SK-N-MC (cell line): ENCODE measurements around the gene HOXA9.
A peak's percentile ranks its signal among the peaks of the same experiment; 100 is the strongest.

Source experiments
- DNase-seq: peaks from one replicate; pipeline ENCODE4 v3.0.0-alpha.2; 2011; ENCODE audit warnings: low read depth, low spot score
- H3K27ac ChIP-seq: fragments of 200-600 bp; sonication (generic); 2 replicates; pipeline ENCODE4 v1.5.1; 2016; ENCODE audit warnings: mixed run types
- H3K36me3 ChIP-seq: fragments of 200-600 bp; sonication (generic); 2 replicates; pipeline ENCODE4 v1.6.1; 2017; ENCODE audit warnings: antibody characterized with exemption, low read length, mixed read lengths; ENCODE audit not compliant: insufficient read depth
- H3K4me3 ChIP-seq: fragments of 200-600 bp; sonication (generic); 2 replicates; pipeline ENCODE4 v1.5.1; 2016
- H3K9ac ChIP-seq: fragments of 200-600 bp; sonication (generic); 2 replicates; pipeline ENCODE4 v1.8.0; 2017; ENCODE audit warnings: mixed run types, mixed read lengths; ENCODE audit not compliant: insufficient read length
- H3K9me3 ChIP-seq: fragments of 200-600 bp; sonication (generic); 2 replicates; pipeline ENCODE4 v1.6.1; 2017; ENCODE audit warnings: low read depth, mild to moderate bottlenecking, antibody characterized with exemption, low read length, moderate library complexity, mixed read lengths
- EZH2 ChIP-seq: fragments of 200-600 bp; sonication (generic); IDR thresholded peaks from one replicate; pipeline ENCODE4 v1.6.1; 2017; ENCODE audit warnings: antibody characterized with exemption
- FOXP2 ChIP-seq: optimal IDR thresholded peaks from 2 replicates; pipeline ENCODE3; 2011; ENCODE audit warnings: mild to moderate bottlenecking, moderate library complexity; ENCODE audit not compliant: insufficient read depth; ENCODE audit errors: extremely low read length, control extremely low read depth
- POLR2AphosphoS5 ChIP-seq: IDR thresholded peaks from 2 replicates; pipeline ENCODE4 v1.6.1; 2012; ENCODE audit warnings: mild to moderate bottlenecking, low read depth, low read length, borderline replicate concordance

The HOXA9 gene

DNA sequence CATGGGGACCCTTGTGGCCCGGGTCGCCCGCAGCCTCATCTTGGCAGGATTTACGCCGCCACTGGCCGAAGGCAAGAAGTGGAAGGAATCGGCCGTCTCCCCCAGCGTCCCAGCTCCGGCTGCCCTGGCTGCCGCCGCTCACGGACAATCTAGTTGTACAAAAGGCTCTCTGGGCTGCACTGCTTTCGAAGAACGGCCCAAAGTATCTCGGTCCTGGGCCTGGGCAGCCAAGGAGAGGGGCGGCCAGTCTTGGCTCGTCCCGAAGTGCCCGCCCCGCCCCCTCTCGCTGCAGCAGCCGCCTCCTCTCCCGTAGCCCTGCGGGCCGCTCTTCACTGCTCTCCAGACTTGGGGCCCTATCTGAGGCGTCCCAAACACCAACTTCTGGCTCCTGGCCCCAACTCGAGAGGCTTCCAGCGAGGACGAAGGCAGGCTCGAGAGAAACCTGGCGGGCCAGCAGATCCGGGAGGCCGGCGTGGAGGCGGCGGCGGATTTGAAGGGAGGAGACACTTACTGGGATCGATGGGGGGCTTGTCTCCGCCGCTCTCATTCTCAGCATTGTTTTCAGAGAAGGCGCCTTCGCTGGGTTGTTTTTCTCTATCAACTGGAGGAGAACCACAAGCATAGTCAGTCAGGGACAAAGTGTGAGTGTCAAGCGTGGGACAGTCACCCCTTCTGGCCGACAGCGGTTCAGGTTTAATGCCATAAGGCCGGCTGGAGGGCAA, 809 bp downstream of the HOXA9 start:
- H3K9ac ChIP-seq: no peak overlapping the region
- no peaks in the 10 kb centered on the region for H3K36me3 ChIP-seq
- DNase-seq: no peak
- TF ChIP-seq EZH2: no peak
- no peak for TF ChIP-seq FOXP2
- TF ChIP-seq POLR2AphosphoS5: no peak
- no peaks in the 10 kb centered on the region for H3K9me3 ChIP-seq
- H3K4me3 ChIP-seq: no peak overlapping the region
- no peak overlapping the region for H3K27ac ChIP-seq

DNA sequence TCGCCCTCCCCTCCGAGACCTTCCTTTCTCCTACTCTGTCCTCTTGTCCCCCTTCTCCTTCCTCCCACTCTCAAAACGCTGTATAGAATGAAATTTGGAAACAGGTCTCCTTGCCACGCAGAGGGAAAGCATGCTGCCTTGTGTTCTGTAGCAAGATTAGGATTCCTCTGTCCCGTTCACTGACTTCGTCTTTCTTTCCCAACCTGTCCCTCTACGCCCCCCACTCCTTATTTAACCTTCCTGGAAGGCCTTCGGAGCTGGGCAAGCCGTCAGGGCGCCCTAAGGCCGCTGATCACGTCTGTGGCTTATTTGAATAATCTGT, 1.3 kb downstream of the HOXA9 start:
- Histone ChIP-seq H3K27ac (no peak overlapping the region), H3K4me3 (no peak overlapping the region)

DNA sequence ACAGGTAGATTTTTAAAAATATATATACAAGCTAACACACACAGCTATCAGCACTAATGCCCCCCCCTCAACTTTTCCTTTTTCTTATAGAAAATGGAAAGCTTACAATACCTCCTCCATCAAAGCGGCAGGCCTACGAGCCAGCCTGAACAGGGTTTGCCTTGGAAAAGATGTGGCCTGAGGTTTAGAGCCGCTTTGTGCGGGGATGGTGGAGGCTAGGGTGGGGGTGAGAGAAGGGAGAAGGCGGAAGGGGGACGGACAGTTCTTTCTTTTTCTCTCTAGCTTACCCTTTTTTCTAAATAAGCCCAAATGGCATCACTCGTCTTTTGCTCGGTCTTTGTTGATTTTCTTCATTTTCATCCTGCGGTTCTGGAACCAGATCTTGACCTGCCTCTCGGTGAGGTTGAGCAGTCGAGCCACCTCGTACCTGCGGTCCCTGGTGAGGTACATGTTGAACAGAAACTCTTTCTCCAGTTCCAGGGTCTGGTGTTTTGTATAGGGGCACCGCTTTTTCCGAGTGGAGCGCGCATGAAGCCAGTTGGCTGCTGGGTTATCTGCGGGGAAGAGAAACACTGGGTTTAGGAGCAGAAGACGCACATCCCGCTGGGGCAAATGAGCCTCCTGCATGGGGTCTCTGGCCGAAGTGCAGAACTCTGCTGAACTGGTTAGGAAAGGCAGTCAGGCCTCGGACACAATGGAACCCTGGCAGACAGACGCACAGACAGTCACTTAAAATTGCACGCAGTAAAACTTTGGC, 1.9 kb downstream of the HOXA9 start:
- Histone ChIP-seq H3K36me3 (no peaks in the 10 kb centered on the region), H3K9me3 (no peaks in the 10 kb centered on the region), H3K27ac (no peak overlapping the region), H3K4me3 (no peak overlapping the region), H3K9ac (no peak overlapping the region)
- TF ChIP-seq POLR2AphosphoS5: no peak
- TF ChIP-seq FOXP2: no peak
- no peak for TF ChIP-seq EZH2
- no peak for DNase-seq

More for the DNA sequence above, 1.3 kb downstream of the HOXA9 start:
- Histone ChIP-seq H3K9me3 (no peaks in the 10 kb centered on the region), H3K9ac (no peak overlapping the region), H3K36me3 (no peaks in the 10 kb centered on the region)
- DNase-seq: no peak
- no peak for TF ChIP-seq FOXP2
- no peak for TF ChIP-seq EZH2
- TF ChIP-seq POLR2AphosphoS5: no peak

DNA sequence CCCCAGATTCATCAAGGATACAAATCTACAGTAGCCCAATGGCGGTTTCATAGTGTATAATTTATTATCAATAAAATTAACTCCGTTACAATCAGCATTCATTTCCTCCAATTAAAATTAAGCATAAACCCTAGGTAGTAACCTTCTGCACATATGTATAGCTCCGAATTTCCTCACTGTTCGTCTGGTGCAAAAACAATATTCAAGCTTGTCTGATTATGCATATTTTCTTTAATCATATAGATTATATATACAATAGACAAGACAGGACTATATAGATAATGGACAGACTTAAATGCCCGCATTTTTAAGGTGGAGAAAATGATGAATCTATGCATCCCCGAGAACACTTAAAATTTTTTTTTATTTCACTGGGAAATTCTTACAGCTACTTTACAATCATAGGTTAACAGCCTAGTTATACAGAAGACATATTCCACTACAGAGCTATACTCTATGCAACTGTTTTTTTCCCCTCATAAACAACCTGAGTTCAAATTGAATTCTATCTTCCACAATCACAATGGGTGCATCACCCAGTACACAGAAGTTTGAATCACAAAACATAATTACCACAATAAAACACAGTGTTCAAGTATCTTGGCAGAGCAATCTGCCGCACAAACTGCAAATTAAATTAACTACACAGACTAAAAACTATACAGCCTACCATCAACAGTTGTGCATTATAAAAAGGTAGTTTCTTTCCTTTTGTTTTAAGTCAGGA, 2.6 kb downstream of the HOXA9 start:
- Histone ChIP-seq H3K4me3 (no peak overlapping the region), H3K9ac (no peak overlapping the region), H3K27ac (no peak overlapping the region), H3K36me3 (no peaks in the 10 kb centered on the region), H3K9me3 (no peaks in the 10 kb centered on the region)
- TF ChIP-seq FOXP2 (no peak), POLR2AphosphoS5 (no peak), EZH2 (no peak)
- no peak for DNase-seq

DNA sequence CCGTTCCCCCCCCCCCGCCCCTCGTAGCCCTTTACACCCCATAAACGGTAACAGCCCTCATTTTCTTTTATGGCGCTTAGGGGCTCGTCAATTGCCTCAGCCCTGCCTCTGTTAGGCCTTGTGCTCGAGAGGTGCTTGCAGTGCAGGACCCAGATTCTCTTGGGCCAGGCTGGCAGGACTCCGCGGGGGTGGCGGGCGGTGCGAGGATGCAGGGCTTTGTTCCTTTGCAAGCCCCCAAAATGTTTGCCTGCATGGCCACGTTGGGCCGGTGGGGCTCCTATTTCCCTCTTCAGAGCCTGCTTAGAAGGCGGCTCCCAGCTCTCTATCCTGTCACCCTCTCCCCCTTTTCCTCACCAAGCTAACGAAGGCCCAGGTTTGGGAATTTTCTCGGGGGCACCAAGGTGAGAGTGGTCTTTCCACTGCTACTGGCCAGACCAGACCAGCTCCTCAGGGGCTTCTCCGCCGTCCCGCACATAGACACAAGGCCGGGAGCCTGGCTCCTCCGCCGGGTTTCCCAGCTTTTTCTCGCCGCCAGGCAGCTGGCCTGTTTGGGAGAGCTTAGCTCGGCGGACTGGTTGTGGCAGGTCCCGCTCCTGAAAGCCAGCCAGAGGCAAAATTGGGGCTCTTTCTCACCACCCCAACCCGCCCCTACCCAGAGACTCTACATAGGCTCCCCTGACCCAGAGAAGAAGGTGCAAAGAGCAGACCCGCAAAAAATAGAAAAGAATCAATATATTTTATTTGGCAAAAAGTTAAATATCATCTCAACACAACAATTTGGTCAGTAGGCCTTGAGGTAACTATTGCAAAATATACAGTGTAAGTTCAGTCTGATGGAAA, 3.4 kb downstream of the HOXA9 start:
- no peaks in the 10 kb centered on the region for H3K9me3 ChIP-seq
- H3K4me3 ChIP-seq: no peak overlapping the region
- no peak for DNase-seq
- no peak overlapping the region for H3K9ac ChIP-seq
- no peak for TF ChIP-seq POLR2AphosphoS5
- no peak for TF ChIP-seq FOXP2
- TF ChIP-seq EZH2: no peak
- H3K36me3 ChIP-seq: no peaks in the 10 kb centered on the region
- no peak overlapping the region for H3K27ac ChIP-seq

DNA sequence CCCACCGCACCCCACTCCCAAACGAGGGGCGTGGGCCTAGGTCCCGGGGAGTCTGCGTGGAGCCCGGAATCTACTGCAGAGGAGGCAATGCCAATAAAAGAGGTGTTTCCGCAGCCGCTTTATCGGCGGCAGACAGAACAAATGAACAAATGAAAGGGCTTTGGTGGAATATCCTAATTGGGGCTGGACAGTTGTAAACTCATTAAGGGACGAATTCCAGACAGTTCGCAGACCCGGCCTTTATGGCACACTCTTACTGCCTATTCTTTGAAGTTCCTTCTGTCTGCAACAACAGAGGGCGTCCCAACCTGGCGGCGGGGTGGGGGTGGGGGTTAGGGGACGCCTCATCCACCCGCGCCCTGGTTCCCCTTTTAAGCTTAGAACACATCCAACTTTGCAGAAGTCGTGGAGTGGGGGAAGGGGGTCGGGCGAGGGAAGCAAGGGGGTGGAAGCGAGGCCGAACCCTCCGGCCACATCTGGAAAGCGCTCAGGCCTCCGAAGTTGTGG, 4.1 kb downstream of the HOXA9 start:
- H3K4me3 ChIP-seq: peak overlapping the region; percentile 80
- DNase-seq: no peak
- H3K36me3 ChIP-seq: no peaks in the 10 kb centered on the region
- no peaks in the 10 kb centered on the region for H3K9me3 ChIP-seq
- no peak overlapping the region for H3K27ac ChIP-seq
- H3K9ac ChIP-seq: no peak overlapping the region
- no peak for TF ChIP-seq POLR2AphosphoS5
- no peak for TF ChIP-seq FOXP2
- TF ChIP-seq EZH2: no peak

DNA sequence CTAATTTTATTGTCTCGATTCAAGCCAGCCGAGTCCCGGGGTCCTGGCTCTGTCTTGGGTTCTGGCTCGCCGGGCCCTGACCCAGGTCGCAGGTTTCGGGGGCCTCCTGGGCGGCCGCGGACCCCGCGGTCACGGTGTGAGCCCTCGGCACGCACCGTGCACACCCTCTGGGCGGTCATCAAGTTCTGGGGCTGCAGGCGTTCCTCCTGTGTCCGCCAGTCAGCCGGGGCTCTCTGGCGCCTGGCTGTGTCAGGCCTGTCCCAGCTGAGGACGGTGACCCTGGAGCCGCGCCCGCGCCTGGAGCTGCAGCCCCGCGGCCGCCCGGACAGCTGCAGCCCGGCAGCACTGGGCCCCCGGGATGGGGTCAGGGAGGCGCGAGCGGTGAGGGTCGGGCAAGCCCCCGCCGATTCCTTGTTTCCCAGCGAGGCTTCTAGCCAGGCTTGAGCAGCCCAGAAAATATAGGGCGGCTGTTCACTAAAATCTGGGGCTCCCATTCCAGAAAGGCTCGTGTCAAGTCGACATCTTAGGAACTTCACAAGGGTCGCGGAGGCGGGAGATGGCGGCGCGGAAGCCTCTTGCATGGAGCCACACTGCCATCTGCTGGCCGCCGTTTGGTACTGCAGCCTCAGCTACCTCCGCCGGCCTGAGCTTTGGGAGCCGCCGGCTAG, 4.7 kb downstream of the HOXA9 start:
- Histone ChIP-seq H3K36me3 (no peaks in the 10 kb centered on the region), H3K27ac (no peak overlapping the region), H3K9ac (peak overlapping the region; percentile 62), H3K4me3 (peak overlapping the region; percentile 80), H3K9me3 (no peaks in the 10 kb centered on the region)
- no peak for DNase-seq
- TF ChIP-seq FOXP2 (peak; percentile 51), POLR2AphosphoS5 (no peak)
